ENCODE measurements around the gene NANOGP8.

DNA sequence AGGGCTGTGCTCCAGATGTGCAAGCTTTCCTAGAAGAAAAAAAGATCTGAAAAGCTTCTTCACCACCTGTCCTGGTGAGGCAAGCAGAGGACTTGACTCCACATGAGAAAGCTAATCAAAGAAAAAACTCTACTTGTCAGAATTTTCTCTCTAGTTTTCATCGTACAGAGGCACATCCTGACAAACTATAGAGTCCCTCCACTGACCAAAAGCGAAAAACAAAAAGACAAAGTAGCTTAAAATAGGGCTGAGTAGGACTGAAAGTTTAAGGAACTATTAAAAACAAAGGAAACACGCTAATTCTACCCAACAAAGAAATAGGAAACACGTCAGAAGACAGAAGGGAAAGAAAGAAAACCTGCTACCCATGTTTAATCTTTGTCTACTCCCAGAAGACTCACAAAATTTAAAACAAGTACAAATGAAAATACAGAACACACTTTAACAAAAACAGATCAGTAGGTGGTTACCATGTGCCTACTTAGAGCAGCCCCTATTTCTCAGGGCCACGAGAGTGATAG lies 26.5 kb downstream of the NANOGP8 start:
- TF ChIP-seq, protein P1, sequence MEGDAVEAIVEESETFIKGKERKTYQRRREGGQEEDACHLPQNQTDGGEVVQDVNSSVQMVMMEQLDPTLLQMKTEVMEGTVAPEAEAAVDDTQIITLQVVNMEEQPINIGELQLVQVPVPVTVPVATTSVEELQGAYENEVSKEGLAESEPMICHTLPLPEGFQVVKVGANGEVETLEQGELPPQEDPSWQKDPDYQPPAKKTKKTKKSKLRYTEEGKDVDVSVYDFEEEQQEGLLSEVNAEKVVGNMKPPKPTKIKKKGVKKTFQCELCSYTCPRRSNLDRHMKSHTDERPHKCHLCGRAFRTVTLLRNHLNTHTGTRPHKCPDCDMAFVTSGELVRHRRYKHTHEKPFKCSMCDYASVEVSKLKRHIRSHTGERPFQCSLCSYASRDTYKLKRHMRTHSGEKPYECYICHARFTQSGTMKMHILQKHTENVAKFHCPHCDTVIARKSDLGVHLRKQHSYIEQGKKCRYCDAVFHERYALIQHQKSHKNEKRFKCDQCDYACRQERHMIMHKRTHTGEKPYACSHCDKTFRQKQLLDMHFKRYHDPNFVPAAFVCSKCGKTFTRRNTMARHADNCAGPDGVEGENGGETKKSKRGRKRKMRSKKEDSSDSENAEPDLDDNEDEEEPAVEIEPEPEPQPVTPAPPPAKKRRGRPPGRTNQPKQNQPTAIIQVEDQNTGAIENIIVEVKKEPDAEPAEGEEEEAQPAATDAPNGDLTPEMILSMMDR (conservative IDR thresholded peaks at IDR 0.05 in 1 of 2, IDR thresholded peaks at IDR 0.05 in 1 of 2; ENCODE audit: extremely low read depth in 1 of 2, insufficient read depth in 1 of 2, low read depth in 1 of 2, low read length in 2 of 2) = no peak
- no peak for TF ChIP-seq EZH2 (IDR thresholded peaks at IDR 0.05; ENCODE audit: borderline replicate concordance, low read length)

Data from mammary epithelial cell (primary cell).